Measurements from ENCODE around the gene ANO6. TPM values are rescaled to one million over a fixed set of nuclear protein-coding genes. Genes with fewer than 3 reads are reported as not detected.

The ANO6 gene
- total RNA-seq, 4 donors from 2014 or later: 16.9 to 23.0 (median 20.4) TPM

GRCh38 chr12:45243963-45244362 is 28.1 kb downstream of the ANO6 start:
- no peak for DNase-seq
- in situ Hi-C loops (cut with MboI; ENCODE audit: low pct_ligation_motif_present in 1 of 4, low pct_unique_long_range_greater_than_20kb in 1 of 4, low sequenced_read_pairs in 3 of 4): no loop called here
- Histone ChIP-seq H3K4me1 (peaks cover 0 to 15% (median 0%) of the 10 kb centered on the region in 4 donors), H3K27ac (peak overlapping the region in 1 of 4 donors; percentile 10), H3K27me3 (no peaks in the 10 kb centered on the region), H3K9me3 (no peaks in the 10 kb centered on the region), H3K4me3 (no peak overlapping the region), H3K36me3 (no peaks in the 10 kb centered on the region)
- intact Hi-C loops (cut with DNase I; ENCODE audit: low total_unique reads): no loop called here
- TF ChIP-seq POLR2A (IDR thresholded peaks at IDR 0.05) (no peak), EP300 (IDR thresholded peaks at IDR 0.05; ENCODE audit: low read depth) (no peak), CTCF (IDR thresholded peaks at IDR 0.05) (no peak), POLR2AphosphoS5 (IDR thresholded peaks at IDR 0.05) (no peak)
- 80 to 91% methylated on average over 4 of the region's 4 CpGs for WGBS, 2 donors (ENCODE audit: low coverage in 1 of 2)

GRCh38 chr12:45244561-45245343 is 28.9 kb downstream of the ANO6 start:
- peak overlapping the region in 2 of 4 donors; percentile 10 to 21 for H3K27ac ChIP-seq
- H3K27me3 ChIP-seq: no peaks in the 10 kb centered on the region
- intact Hi-C loops (cut with DNase I; ENCODE audit: low total_unique reads): no loop called here
- TF ChIP-seq EP300 (IDR thresholded peaks at IDR 0.05; ENCODE audit: low read depth) (no peak), CTCF (IDR thresholded peaks at IDR 0.05) (no peak), POLR2AphosphoS5 (IDR thresholded peaks at IDR 0.05) (no peak), POLR2A (IDR thresholded peaks at IDR 0.05) (no peak)
- no peak for DNase-seq
- H3K4me3 ChIP-seq: no peak overlapping the region
- no peaks in the 10 kb centered on the region for H3K9me3 ChIP-seq
- H3K36me3 ChIP-seq: no peaks in the 10 kb centered on the region
- in situ Hi-C loops (cut with MboI; ENCODE audit: low pct_ligation_motif_present in 1 of 4, low pct_unique_long_range_greater_than_20kb in 1 of 4, low sequenced_read_pairs in 3 of 4): no loop called here
- WGBS, 2 donors (ENCODE audit: low coverage in 1 of 2): 72 to 73% methylated on average over 7 to 9 of the region's 9 CpGs
- peaks cover 0 to 13% (median 0%) of the 10 kb centered on the region in 4 donors for H3K4me1 ChIP-seq

- 73 to 80% methylated on average over 3 of the region's 3 CpGs for WGBS, 2 donors (ENCODE audit: low coverage in 1 of 2)
- no peak overlapping the region for H3K27ac ChIP-seq
- in situ Hi-C loops (cut with MboI; ENCODE audit: low pct_ligation_motif_present in 1 of 4, low pct_unique_long_range_greater_than_20kb in 1 of 4, low sequenced_read_pairs in 3 of 4): no loop called here
Observed at GRCh38 chr12:45246236-45246635, 30.3 kb downstream of the ANO6 start.

GRCh38 chr12:45247589-45247988 is 31.7 kb downstream of the ANO6 start:
- no peak for DNase-seq
- no peak overlapping the region for H3K27ac ChIP-seq
- no peaks in the 10 kb centered on the region for H3K36me3 ChIP-seq
- no peak for TF ChIP-seq POLR2AphosphoS5 (IDR thresholded peaks at IDR 0.05)
- TF ChIP-seq EP300 (IDR thresholded peaks at IDR 0.05; ENCODE audit: low read depth): no peak
- TF ChIP-seq CTCF (IDR thresholded peaks at IDR 0.05): no peak
- no peak for TF ChIP-seq POLR2A (IDR thresholded peaks at IDR 0.05)
- in situ Hi-C loops (cut with MboI; ENCODE audit: low pct_ligation_motif_present in 1 of 4, low pct_unique_long_range_greater_than_20kb in 1 of 4, low sequenced_read_pairs in 3 of 4) (no loop called here), intact Hi-C loops (cut with DNase I; ENCODE audit: low total_unique reads) (no loop called here)
- no peaks in the 10 kb centered on the region for H3K27me3 ChIP-seq
- peaks cover 0 to 10% (median 0%) of the 10 kb centered on the region in 4 donors for H3K4me1 ChIP-seq
- H3K9me3 ChIP-seq: no peaks in the 10 kb centered on the region
- no peak overlapping the region for H3K4me3 ChIP-seq

More at GRCh38 chr12:45246236-45246635, 30.3 kb downstream of the ANO6 start:
- no peak for TF ChIP-seq CTCF (IDR thresholded peaks at IDR 0.05)
- TF ChIP-seq POLR2AphosphoS5 (IDR thresholded peaks at IDR 0.05): no peak
- intact Hi-C loops (cut with DNase I; ENCODE audit: low total_unique reads): no loop called here
- peaks cover 0 to 10% (median 0%) of the 10 kb centered on the region in 4 donors for H3K4me1 ChIP-seq
- DNase-seq: no peak
- no peaks in the 10 kb centered on the region for H3K27me3 ChIP-seq
- no peaks in the 10 kb centered on the region for H3K9me3 ChIP-seq
- H3K4me3 ChIP-seq: no peak overlapping the region
- no peaks in the 10 kb centered on the region for H3K36me3 ChIP-seq
